ENCODE results near the gene GYG1.

DNA sequence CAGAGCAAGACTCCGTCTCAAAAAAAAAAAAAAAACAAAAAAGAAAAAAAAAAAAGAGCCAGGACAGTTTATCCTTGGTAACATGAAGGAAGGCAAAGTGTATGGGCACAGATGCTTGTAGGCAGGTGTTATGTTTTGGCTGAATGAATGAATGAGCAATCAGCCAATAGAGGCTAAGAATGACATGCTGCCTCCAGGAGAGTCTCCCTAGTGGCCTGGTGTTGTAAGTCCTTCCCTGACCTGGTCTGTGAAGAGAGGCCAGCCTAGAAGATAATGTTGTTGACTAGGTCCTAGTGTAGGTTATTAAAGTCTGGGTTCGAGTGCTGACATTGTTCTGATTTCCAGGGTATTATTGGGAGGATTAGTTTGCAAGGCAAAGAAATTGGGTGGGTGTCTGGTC is 24.9 kb downstream of the GYG1 start:
- TF ChIP-seq, protein P1, sequence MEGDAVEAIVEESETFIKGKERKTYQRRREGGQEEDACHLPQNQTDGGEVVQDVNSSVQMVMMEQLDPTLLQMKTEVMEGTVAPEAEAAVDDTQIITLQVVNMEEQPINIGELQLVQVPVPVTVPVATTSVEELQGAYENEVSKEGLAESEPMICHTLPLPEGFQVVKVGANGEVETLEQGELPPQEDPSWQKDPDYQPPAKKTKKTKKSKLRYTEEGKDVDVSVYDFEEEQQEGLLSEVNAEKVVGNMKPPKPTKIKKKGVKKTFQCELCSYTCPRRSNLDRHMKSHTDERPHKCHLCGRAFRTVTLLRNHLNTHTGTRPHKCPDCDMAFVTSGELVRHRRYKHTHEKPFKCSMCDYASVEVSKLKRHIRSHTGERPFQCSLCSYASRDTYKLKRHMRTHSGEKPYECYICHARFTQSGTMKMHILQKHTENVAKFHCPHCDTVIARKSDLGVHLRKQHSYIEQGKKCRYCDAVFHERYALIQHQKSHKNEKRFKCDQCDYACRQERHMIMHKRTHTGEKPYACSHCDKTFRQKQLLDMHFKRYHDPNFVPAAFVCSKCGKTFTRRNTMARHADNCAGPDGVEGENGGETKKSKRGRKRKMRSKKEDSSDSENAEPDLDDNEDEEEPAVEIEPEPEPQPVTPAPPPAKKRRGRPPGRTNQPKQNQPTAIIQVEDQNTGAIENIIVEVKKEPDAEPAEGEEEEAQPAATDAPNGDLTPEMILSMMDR (IDR thresholded peaks at IDR 0.05; ENCODE audit: low read depth, low read length, missing input control) = no peak
- no peak for TF ChIP-seq TAF1 (conservative IDR thresholded peaks at IDR 0.05)

Measured in liver (tissue), 3 donors.